NCI-H510A treated with DMSO at 0.1 percent for 48 hours (cell line): ENCODE data around the gene RYK.

Source experiments
- DNase-seq: peaks from one replicate; lab custom pipeline; 2025; lab: John Stamatoyannopoulos, UW

The RYK gene

GRCh38 chr3:134149286-134149685, 101.4 kb downstream of the RYK start:
- DNase-seq: no peak

- DNase-seq: no peak
These were observed 102.1 kb downstream of the RYK start for GRCh38 chr3:134148534-134148933.

- no peak for DNase-seq
These were observed 103.2 kb downstream of the RYK start for GRCh38 chr3:134147411-134147810.

GRCh38 chr3:134146666-134147065, 104.0 kb downstream of the RYK start:
- no peak for DNase-seq

GRCh38 chr3:134145183-134145582, 105.5 kb downstream of the RYK start:
- DNase-seq: no peak

GRCh38 chr3:134144694-134145093, 106.0 kb downstream of the RYK start:
- DNase-seq: no peak

GRCh38 chr3:134143828-134144401, 106.7 kb downstream of the RYK start:
- DNase-seq: peak; percentile 50

- DNase-seq: no peak
These were observed 114.1 kb downstream of the RYK start for GRCh38 chr3:134136604-134137003.

- no peak for DNase-seq
These were observed 115.8 kb downstream of the RYK start for GRCh38 chr3:134134698-134135415.

- DNase-seq: no peak
These were observed 116.4 kb downstream of the RYK start for GRCh38 chr3:134134240-134134639.

GRCh38 chr3:134132961-134133360, 117.7 kb downstream of the RYK start:
- peak; percentile 19 for DNase-seq

GRCh38 chr3:134126153-134126552, 124.5 kb downstream of the RYK start:
- DNase-seq: no peak

- no peak for DNase-seq
These were observed 135.9 kb downstream of the RYK start for GRCh38 chr3:134114726-134115125.

GRCh38 chr3:134111616-134112015, 139.0 kb downstream of the RYK start:
- DNase-seq: no peak

GRCh38 chr3:134110963-134111362, 139.7 kb downstream of the RYK start:
- DNase-seq: no peak
